OCI-LY1 (cell line): Measurements from ENCODE around the gene MAB21L4.

Source experiments
- H2AFZ ChIP-seq: fragments of 200-600 bp; sonication (generic), shearing (Covaris generic); 2 replicates; pipeline ENCODE4 v1.6.0; 2014; ENCODE audit warnings: antibody characterized with exemption, mild to moderate bottlenecking, low read length
- H3F3A ChIP-seq: fragments of 200-600 bp; sonication (generic), shearing (Covaris generic); 2 replicates; pipeline ENCODE4 v1.6.0; 2014; ENCODE audit warnings: mild to moderate bottlenecking, antibody characterized with exemption, low read length, moderate library complexity; ENCODE audit not compliant: insufficient read depth
- H3K27ac ChIP-seq: fragments of 200-600 bp; sonication (generic); 2 replicates; pipeline ENCODE4 v1.5.1; 2014; ENCODE audit warnings: low read length, mixed run types, mild to moderate bottlenecking, low read depth; ENCODE audit not compliant: poor library complexity, severe bottlenecking
- H3K27me3 ChIP-seq: fragments of 200-600 bp; sonication (generic); 2 replicates; pipeline ENCODE4 v1.6.0; 2014; ENCODE audit warnings: antibody characterized with exemption, mild to moderate bottlenecking, low read length, moderate library complexity; ENCODE audit not compliant: insufficient read depth
- H3K36me3 ChIP-seq: fragments of 200-600 bp; sonication (generic); 2 replicates; pipeline ENCODE4 v1.6.1; 2014; ENCODE audit warnings: mild to moderate bottlenecking, antibody characterized with exemption, low read length, moderate library complexity, mixed read lengths; ENCODE audit not compliant: insufficient read depth
- H3K4me1 ChIP-seq: fragments of 200-600 bp; sonication (generic); 2 replicates; pipeline ENCODE4 v1.5.1; 2014; ENCODE audit warnings: mild to moderate bottlenecking, low read length, moderate library complexity; ENCODE audit not compliant: insufficient read depth, severe bottlenecking
- H3K4me2 ChIP-seq: fragments of 200-600 bp; sonication (generic), shearing (Covaris generic); 2 replicates; pipeline ENCODE4 v1.6.1; 2014; ENCODE audit warnings: low read length
- H3K4me3 ChIP-seq: fragments of 200-600 bp; sonication (generic); 2 replicates; pipeline ENCODE4 v1.5.1; 2014; ENCODE audit warnings: low read length, low read depth, mild to moderate bottlenecking, mixed read lengths; ENCODE audit not compliant: poor library complexity, severe bottlenecking
- H3K79me2 ChIP-seq: fragments of 200-600 bp; shearing (Covaris generic); 2 replicates; pipeline ENCODE4 v1.6.1; 2016; ENCODE audit warnings: mixed run types, low read length, mixed read lengths; ENCODE audit not compliant: insufficient read depth
- H3K9ac ChIP-seq: fragments of 200-600 bp; sonication (generic), shearing (Covaris generic); 2 replicates; pipeline ENCODE4 v1.6.1; 2014; ENCODE audit warnings: mild to moderate bottlenecking, low read length, mixed read lengths
- H3K9me2 ChIP-seq: fragments of 200-600 bp; sonication (generic), shearing (Covaris generic); 2 replicates; pipeline ENCODE4 v1.6.1; 2014; ENCODE audit warnings: low read depth, mild to moderate bottlenecking, low read length, mixed read lengths
- H3K9me3 ChIP-seq: fragments of 200-600 bp; shearing (Covaris generic); 2 replicates; pipeline ENCODE4 v1.6.1; 2014; ENCODE audit warnings: low read length, mixed read lengths
- H4K20me1 ChIP-seq: fragments of 200-600 bp; sonication (generic), shearing (Covaris generic); 2 replicates; pipeline ENCODE4 v1.6.0; 2016; ENCODE audit warnings: mild to moderate bottlenecking, low read length; ENCODE audit not compliant: insufficient read depth
- CTCF ChIP-seq: fragments of 200-600 bp; sonication (generic), shearing (Covaris generic); IDR thresholded peaks from 2 replicates; pipeline ENCODE4 v1.5.1; 2017; ENCODE audit warnings: mild to moderate bottlenecking, antibody characterized with exemption, low read length, moderate library complexity, mixed read lengths
- EZH2 ChIP-seq: fragments of 200-600 bp; sonication (generic), shearing (Covaris generic); IDR thresholded peaks from 2 replicates; pipeline ENCODE4 v1.8.0; 2017; ENCODE audit warnings: borderline replicate concordance, mixed run types, mild to moderate bottlenecking, antibody characterized with exemption, low read length, moderate library complexity, mixed read lengths

MAB21L4 gene

GRCh38 chr2:240869956-240870875 lies 25.7 kb downstream of the MAB21L4 start:
- Histone ChIP-seq H3K9me2 (no peaks in the 10 kb centered on the region), H3K36me3 (no peaks in the 10 kb centered on the region), H3K27me3 (peaks cover 3% of the 10 kb centered on the region; the same call in 1 of the 2 replicates), H4K20me1 (no peaks in the 10 kb centered on the region), H3K4me2 (no peak overlapping the region), H3K9ac (no peak overlapping the region), H3K4me3 (no peak overlapping the region), H3K79me2 (no peaks in the 10 kb centered on the region), H3K4me1 (no peaks in the 10 kb centered on the region), H3K9me3 (no peaks in the 10 kb centered on the region), H2AFZ (no peak overlapping the region), H3K27ac (no peak overlapping the region), H3F3A (no peaks in the 10 kb centered on the region)
- no peak for TF ChIP-seq CTCF

- Histone ChIP-seq H3F3A (no peaks in the 10 kb centered on the region), H3K27ac (no peak overlapping the region), H3K4me3 (no peak overlapping the region), H3K9ac (no peak overlapping the region), H3K36me3 (no peaks in the 10 kb centered on the region), H3K9me2 (no peaks in the 10 kb centered on the region), H3K4me2 (no peak overlapping the region), H3K9me3 (no peaks in the 10 kb centered on the region), H2AFZ (no peak overlapping the region), H4K20me1 (no peaks in the 10 kb centered on the region), H3K27me3 (peaks cover 3% of the 10 kb centered on the region; the same call in 1 of the 2 replicates), H3K79me2 (no peaks in the 10 kb centered on the region), H3K4me1 (no peaks in the 10 kb centered on the region)
- TF ChIP-seq CTCF (no peak), EZH2 (no peak)
Observed at GRCh38 chr2:240869109-240869955, 26.6 kb downstream of the MAB21L4 start.

GRCh38 chr2:240868286-240869108 lies 27.5 kb downstream of the MAB21L4 start, which contains the start of gene AGXT:
TSS of gene AGXT (plus strand) at chr2:240868824. CDS start at chr2:240868866, 42 bp downstream.
- no peak for TF ChIP-seq EZH2
- TF ChIP-seq CTCF, result no peak
- Histone ChIP-seq H3F3A (no peaks in the 10 kb centered on the region), H3K4me2 (no peak within 1 kb of the TSS), H3K9me3 (no peaks in the 10 kb centered on the region), H3K9ac (no peak within 1 kb of the TSS), H3K79me2 (no peaks in the 10 kb centered on the region), H3K27ac (no peak within 1 kb of the TSS), H3K4me1 (no peaks in the 10 kb centered on the region), H3K4me3 (no peak within 1 kb of the TSS), H3K36me3 (no peaks in the 10 kb centered on the region), H2AFZ (no peak within 1 kb of the TSS), H3K27me3 (peaks cover 3% of the 10 kb centered on the region; the same call in 1 of the 2 replicates), H4K20me1 (no peaks in the 10 kb centered on the region), H3K9me2 (no peaks in the 10 kb centered on the region)
